Mesenchymal stem cell (in vitro differentiated cells and primary cell): ENCODE measurements around the gene LMBR1. TPM values are rescaled to one million over a fixed set of nuclear protein-coding genes. Genes with fewer than 3 reads are reported as not detected.
A peak's percentile ranks its signal among the peaks of the same experiment; 100 is the strongest.

Source experiments
- DNase-seq: peaks from one replicate; pipeline ENCODE4 v3.0.0-alpha.2; 2013
- H2AFZ ChIP-seq: one replicate; pipeline ENCODE4 v1.6.1; 2013; ENCODE audit warnings: low read depth, mild to moderate bottlenecking, control low read depth, inconsistent platforms, low read length, moderate library complexity
- H2AK5ac ChIP-seq: 2 replicates; pipeline ENCODE4 v1.6.1; 2013; ENCODE audit warnings: low read length, moderate library complexity, mild to moderate bottlenecking, inconsistent platforms; ENCODE audit not compliant: severe bottlenecking
- H2BK120ac ChIP-seq: one replicate; pipeline ENCODE4 v1.6.1; 2013; ENCODE audit warnings: low read depth, mild to moderate bottlenecking, inconsistent platforms, low read length, moderate library complexity
- H2BK12ac ChIP-seq, 2 experiments: one replicate each; pipeline ENCODE4 v1.6.1; 2013; ENCODE audit warnings: inconsistent platforms in 2 of 2, low read length in 2 of 2, mild to moderate bottlenecking in 2 of 2, moderate library complexity in 2 of 2, control low read depth in 1 of 2
- H2BK15ac ChIP-seq: one replicate; pipeline ENCODE4 v1.6.1; 2013; ENCODE audit warnings: mild to moderate bottlenecking, low read depth, inconsistent platforms; ENCODE audit not compliant: poor library complexity, severe bottlenecking
- H2BK5ac ChIP-seq: 2 replicates; pipeline ENCODE4 v1.6.1; 2013; ENCODE audit warnings: low read depth, mild to moderate bottlenecking, low read length, control low read depth, inconsistent platforms; ENCODE audit not compliant: poor library complexity, severe bottlenecking
- H3K14ac ChIP-seq, 2 experiments: one replicate each; pipeline ENCODE4 v1.6.1; 2013; ENCODE audit warnings: inconsistent platforms in 2 of 2, low read length in 2 of 2, control low read depth in 1 of 2, mild to moderate bottlenecking in 1 of 2, moderate library complexity in 1 of 2
- H3K18ac ChIP-seq, 2 experiments: one replicate each; pipeline ENCODE4 v1.6.1; 2013; ENCODE audit warnings: inconsistent platforms in 2 of 2, low read length in 2 of 2, control low read depth in 1 of 2, low read depth in 1 of 2, mild to moderate bottlenecking in 1 of 2
- H3K23ac ChIP-seq, 2 experiments: one replicate each; pipeline ENCODE4 v1.6.1; 2013; ENCODE audit warnings: inconsistent platforms in 2 of 2, low read length in 2 of 2, mild to moderate bottlenecking in 2 of 2, moderate library complexity in 2 of 2, control low read depth in 1 of 2
- H3K27ac ChIP-seq: 2 replicates; pipeline ENCODE4 v1.5.1; 2013; ENCODE audit warnings: mild to moderate bottlenecking, moderate library complexity, low read length, control low read depth, inconsistent platforms; ENCODE audit not compliant: poor library complexity, severe bottlenecking
- H3K27me3 ChIP-seq, 2 experiments: 2 replicates each; pipeline versions ENCODE4 v1.6.1 to v1.7.0; 2013; ENCODE audit warnings: low read length in 2 of 2, mild to moderate bottlenecking in 2 of 2, moderate library complexity in 2 of 2, control low read depth in 1 of 2, inconsistent platforms in 1 of 2; ENCODE audit not compliant: control insufficient read depth in 1 of 2, insufficient read depth in 1 of 2
- H3K36me3 ChIP-seq, 2 experiments: 2 replicates each; pipeline versions ENCODE4 v1.6.1 to v1.7.0; 2013; ENCODE audit warnings: low read length in 2 of 2, control low read depth in 1 of 2, inconsistent platforms in 1 of 2, low read depth in 1 of 2, mild to moderate bottlenecking in 1 of 2; ENCODE audit not compliant: insufficient read depth in 2 of 2, control insufficient read depth in 1 of 2
- H3K4ac ChIP-seq, 2 experiments: one replicate each; pipeline ENCODE4 v1.6.1; 2013; ENCODE audit warnings: inconsistent platforms in 2 of 2, low read length in 2 of 2, mild to moderate bottlenecking in 2 of 2, moderate library complexity in 2 of 2, control low read depth in 1 of 2, low read depth in 1 of 2
- H3K4me1 ChIP-seq: 2 replicates; pipeline ENCODE4 v1.6.1; 2013; ENCODE audit warnings: low read depth, low read length, control low read depth; ENCODE audit not compliant: control insufficient read depth, insufficient read depth
- H3K4me2 ChIP-seq: 2 replicates; pipeline ENCODE4 v1.6.1; 2013; ENCODE audit warnings: low read length, mild to moderate bottlenecking, inconsistent platforms; ENCODE audit not compliant: poor library complexity, severe bottlenecking
- H3K4me3 ChIP-seq, 2 experiments: 2 replicates each; pipeline versions ENCODE4 v1.5.1 to v1.7.0; 2013; ENCODE audit warnings: low read length in 2 of 2, mild to moderate bottlenecking in 2 of 2, control low read depth in 1 of 2, low read depth in 1 of 2; ENCODE audit not compliant: insufficient read depth in 1 of 2
- H3K79me1 ChIP-seq: replicated peaks from 2 replicates; pipeline ENCODE4 v1.6.1; 2013; ENCODE audit warnings: mild to moderate bottlenecking, control low read depth, low read length, inconsistent platforms; ENCODE audit not compliant: poor library complexity, severe bottlenecking
- H3K9ac ChIP-seq: 2 replicates; pipeline ENCODE4 v1.7.0; 2013; ENCODE audit warnings: mild to moderate bottlenecking, low read length, moderate library complexity
- H3K9me3 ChIP-seq: 2 replicates; pipeline ENCODE4 v1.7.0; 2013; ENCODE audit warnings: mild to moderate bottlenecking, low read length; ENCODE audit not compliant: control insufficient read depth
- H4K8ac ChIP-seq: one replicate; pipeline ENCODE4 v1.6.1; 2013; ENCODE audit warnings: inconsistent platforms, mild to moderate bottlenecking, low read length, moderate library complexity
- H4K91ac ChIP-seq: one replicate; pipeline ENCODE4 v1.6.1; 2013; ENCODE audit warnings: mild to moderate bottlenecking, low read length, inconsistent platforms
- WGBS: methylation state at CpG from one replicate; pipeline ENCODE4 v1.1.7; 2013; ENCODE audit warnings: mixed read lengths; 5-methylcytosine and 5-hydroxymethylcytosine counted together
- polyA plus RNA-seq, 2 experiments: library from polyadenylated mRNA; stranded (reverse); fragments of 200-250 nt; gene quantifications; one replicate each; pipeline ENCODE4 v1.2.3, GENCODE V29; 2013

The LMBR1 gene, protein sequence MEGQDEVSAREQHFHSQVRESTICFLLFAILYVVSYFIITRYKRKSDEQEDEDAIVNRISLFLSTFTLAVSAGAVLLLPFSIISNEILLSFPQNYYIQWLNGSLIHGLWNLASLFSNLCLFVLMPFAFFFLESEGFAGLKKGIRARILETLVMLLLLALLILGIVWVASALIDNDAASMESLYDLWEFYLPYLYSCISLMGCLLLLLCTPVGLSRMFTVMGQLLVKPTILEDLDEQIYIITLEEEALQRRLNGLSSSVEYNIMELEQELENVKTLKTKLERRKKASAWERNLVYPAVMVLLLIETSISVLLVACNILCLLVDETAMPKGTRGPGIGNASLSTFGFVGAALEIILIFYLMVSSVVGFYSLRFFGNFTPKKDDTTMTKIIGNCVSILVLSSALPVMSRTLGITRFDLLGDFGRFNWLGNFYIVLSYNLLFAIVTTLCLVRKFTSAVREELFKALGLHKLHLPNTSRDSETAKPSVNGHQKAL
- 19.1 TPM for polyA plus RNA-seq (2013, experiment 1 of 2)
- 20.0 TPM for polyA plus RNA-seq (2013, experiment 2 of 2)

DNA sequence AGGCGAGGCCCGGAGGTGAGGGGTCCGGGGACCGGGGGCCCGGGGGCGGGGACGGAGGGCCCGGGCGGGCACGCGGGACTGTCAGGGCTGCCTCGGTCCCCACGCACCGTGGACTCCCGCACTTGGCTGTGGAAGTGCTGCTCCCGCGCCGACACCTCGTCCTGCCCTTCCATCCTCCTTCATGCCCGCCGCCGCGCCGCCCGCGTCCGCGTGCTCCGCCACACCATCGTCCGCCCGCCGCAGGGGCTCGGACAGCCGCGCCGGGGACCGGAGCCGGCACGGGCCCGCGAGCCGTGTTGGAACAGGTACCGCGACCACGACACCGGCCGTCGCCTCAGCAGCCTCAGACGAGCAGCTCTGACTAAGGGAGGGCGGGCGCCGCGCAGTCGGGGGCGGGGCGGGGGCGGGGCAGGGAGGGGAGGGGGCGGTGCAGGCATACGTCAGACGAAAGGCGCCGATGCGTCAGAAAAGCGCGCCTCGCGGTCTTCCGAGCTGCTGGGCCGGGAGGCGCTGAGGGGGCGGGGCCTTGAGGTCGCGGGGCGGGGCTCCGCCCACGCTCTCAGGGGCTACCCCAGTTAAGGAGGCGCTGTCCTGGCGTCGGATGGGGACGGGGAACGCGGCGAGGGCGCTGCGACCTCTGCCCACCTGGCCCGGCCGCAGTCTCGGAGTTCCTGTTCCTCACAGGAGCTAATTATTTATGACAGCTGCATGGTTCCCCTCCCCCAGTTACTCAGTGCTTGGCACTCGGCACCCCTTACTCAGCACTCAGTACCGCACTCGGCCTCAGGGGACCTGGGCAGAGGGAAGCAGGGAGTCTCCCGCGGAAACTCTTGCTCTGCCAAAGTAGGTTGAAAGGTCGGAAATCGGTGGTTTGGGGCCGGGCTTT, at the start of gene LMBR1:
LMBR1 (minus strand) TSS at position 363 of the 886 bp plus-strand sequence; CDS start at position 173, 190 bp downstream.
- H3K23ac ChIP-seq = peak within 1 kb of the TSS in 1 of 2 experiments; percentile 94
- H2AK5ac ChIP-seq = no peak within 1 kb of the TSS
- H2BK5ac ChIP-seq = no peak within 1 kb of the TSS
- peak within 1 kb of the TSS; percentile 83 to 99 for H3K4me3 ChIP-seq
- peak within 1 kb of the TSS; percentile 75 to 84 for H3K4ac ChIP-seq
- peak within 1 kb of the TSS; percentile 99 for H3K4me2 ChIP-seq
- peak within 1 kb of the TSS; percentile 83 to 88 for H2BK12ac ChIP-seq
- H2AFZ ChIP-seq = peak within 1 kb of the TSS; percentile 99
- peaks cover 15% of the 10 kb centered on the region for H3K79me1 ChIP-seq
- H4K8ac ChIP-seq = peak within 1 kb of the TSS; percentile 88
- peak within 1 kb of the TSS; percentile 82 for H4K91ac ChIP-seq
- peak within 1 kb of the TSS; percentile 4 for H3K27ac ChIP-seq
- H2BK120ac ChIP-seq = no peak within 1 kb of the TSS
- DNase-seq = peak; percentile 94
- peak within 1 kb of the TSS in 1 of 2 experiments; percentile 95 for H3K14ac ChIP-seq
- H3K18ac ChIP-seq = peak within 1 kb of the TSS; percentile 97 to 98
- peaks cover 2% of the 10 kb centered on the region for H3K4me1 ChIP-seq
- H2BK15ac ChIP-seq = no peak within 1 kb of the TSS
- H3K27me3 ChIP-seq = no peaks in the 10 kb centered on the region
- under 1% methylated on average over 34 of the region's 97 CpGs for WGBS
- peak within 1 kb of the TSS; percentile 89 for H3K9ac ChIP-seq
- no peaks in the 10 kb centered on the region for H3K9me3 ChIP-seq
- no peaks in the 10 kb centered on the region for H3K36me3 ChIP-seq

DNA sequence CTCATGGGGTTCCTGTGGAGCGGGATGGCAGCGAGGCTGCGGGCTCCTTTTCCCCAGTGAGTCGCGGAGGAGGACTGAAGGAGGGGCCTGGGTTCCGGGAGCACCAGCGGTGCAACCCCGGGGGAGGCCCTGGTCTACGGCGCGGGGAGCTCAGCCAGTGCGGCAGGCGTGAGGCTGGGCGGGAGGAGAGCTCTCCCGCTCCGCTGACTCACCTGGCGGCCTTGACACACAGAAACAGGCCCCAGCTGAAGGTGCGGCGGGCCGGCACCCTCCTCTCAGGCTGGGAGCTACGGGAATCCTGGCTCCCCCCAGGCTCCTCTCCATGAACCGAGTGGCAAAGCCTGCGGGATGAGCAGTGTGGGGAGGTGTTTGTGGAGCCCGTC, 49.7 kb upstream of the LMBR1 start:
- no peak for DNase-seq
- Histone ChIP-seq H3K9me3 (no peaks in the 10 kb centered on the region), H3K9ac (no peak overlapping the region), H3K4me3 (no peak overlapping the region), H2AFZ (no peak overlapping the region), H3K27ac (no peak overlapping the region), H2BK12ac (no peak overlapping the region), H3K23ac (no peak overlapping the region), H4K8ac (no peak overlapping the region), H2BK15ac (no peak overlapping the region), H2AK5ac (no peak overlapping the region), H2BK120ac (no peak overlapping the region), H3K27me3 (peaks cover 31% of the 10 kb centered on the region in 2 experiments), H3K36me3 (no peaks in the 10 kb centered on the region), H3K4me2 (no peak overlapping the region), H3K14ac (no peak overlapping the region), H3K18ac (no peak overlapping the region), H2BK5ac (no peak overlapping the region), H3K4ac (no peak overlapping the region), H3K4me1 (peaks cover 2% of the 10 kb centered on the region), H4K91ac (no peak overlapping the region), H3K79me1 (no peaks in the 10 kb centered on the region)
- 68% methylated on average over 21 of the region's 24 CpGs for WGBS

DNA sequence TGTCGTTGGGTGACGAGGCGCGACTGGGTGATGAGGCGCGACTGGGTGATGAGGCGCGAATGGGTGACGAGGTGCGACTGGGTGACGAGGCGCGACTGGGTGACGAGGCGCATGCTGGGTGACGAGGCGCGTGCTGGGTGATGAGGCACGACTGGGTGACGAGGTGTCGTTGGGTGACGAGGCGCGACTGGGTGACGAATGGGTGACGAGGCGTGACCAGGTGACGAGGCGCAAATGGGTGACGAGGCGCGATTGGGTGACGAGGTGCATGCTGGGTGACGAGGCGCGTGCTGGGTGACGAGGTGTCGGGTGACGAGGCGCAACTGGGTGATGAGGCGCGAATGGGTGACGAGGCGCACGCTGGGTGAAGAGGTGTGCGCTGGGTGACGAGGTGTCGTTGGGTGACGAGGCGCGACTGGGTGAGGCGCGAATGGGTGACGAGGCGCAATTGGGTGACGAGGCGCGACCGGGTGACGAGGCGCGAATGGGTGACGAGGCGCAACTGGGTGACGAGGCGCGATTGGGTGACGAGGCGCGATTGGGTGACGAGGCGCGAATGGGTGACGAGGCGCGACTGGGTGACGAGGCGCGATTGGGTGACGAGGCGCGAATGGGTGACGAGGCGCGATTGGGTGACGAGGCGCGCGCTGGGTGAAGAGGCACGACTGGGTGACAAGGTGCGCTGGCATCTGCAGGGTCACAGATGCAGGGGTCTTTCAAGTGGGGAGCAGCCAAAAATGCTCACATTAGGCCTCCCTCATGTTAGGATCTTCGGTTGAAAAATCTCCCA, 48.6 kb upstream of the LMBR1 start:
- Histone ChIP-seq H3K9ac (no peak overlapping the region), H3K27ac (no peak overlapping the region), H4K91ac (peak overlapping the region; percentile 80), H3K9me3 (no peaks in the 10 kb centered on the region), H2BK120ac (no peak overlapping the region), H3K4me2 (no peak overlapping the region), H3K27me3 (peaks cover 26 to 31% of the 10 kb centered on the region in 2 experiments), H2AK5ac (no peak overlapping the region), H2BK12ac (no peak overlapping the region), H3K36me3 (no peaks in the 10 kb centered on the region), H3K14ac (no peak overlapping the region), H3K4me3 (peak overlapping the region in 1 of 2 experiments; percentile 14), H4K8ac (no peak overlapping the region), H3K4me1 (no peaks in the 10 kb centered on the region), H2AFZ (no peak overlapping the region), H2BK5ac (no peak overlapping the region), H3K79me1 (no peaks in the 10 kb centered on the region), H2BK15ac (no peak overlapping the region), H3K18ac (no peak overlapping the region), H3K23ac (no peak overlapping the region), H3K4ac (no peak overlapping the region)
- WGBS = 98% methylated on average over 92 of the region's 92 CpGs
- no peak for DNase-seq
